Omental fat pad (tissue), 4 donors: ENCODE measurements around the gene VEGFB. TPM values are rescaled to one million over a fixed set of nuclear protein-coding genes. Genes with fewer than 3 reads are reported as not detected.

Experiments
- ATAC-seq: fragments of 150-250 bp; one replicate; pipeline ENCODE4 v1.9.1; 2016; ENCODE audit warnings: mild to moderate bottlenecking, moderate library complexity; ENCODE audit not compliant: low FRiP score
- DNase-seq: peaks from one replicate; pipeline ENCODE4 v3.0.0-alpha.2; 2019; ENCODE audit warnings: low spot score
- total RNA-seq, 4 donors: library from RNA; depleted of rRNA; stranded (reverse); fragments of >200 nt; gene quantifications; one replicate each; pipeline ENCODE4 v1.1.0, GENCODE V29; 2016
- TF ChIP-seq, protein P1 (sequence below), 3 donors: fragments of 450-650 bp; IDR thresholded peaks; one replicate each; pipeline ENCODE4 v1.5.1; 2016 to 2017; ENCODE audit warnings: antibody characterized with exemption in 3 of 3, mild to moderate bottlenecking in 3 of 3, moderate library complexity in 2 of 3

Gene VEGFB
- total RNA-seq, 4 donors from 2014 or later = 89.2 to 172 (median 149) TPM

DNA sequence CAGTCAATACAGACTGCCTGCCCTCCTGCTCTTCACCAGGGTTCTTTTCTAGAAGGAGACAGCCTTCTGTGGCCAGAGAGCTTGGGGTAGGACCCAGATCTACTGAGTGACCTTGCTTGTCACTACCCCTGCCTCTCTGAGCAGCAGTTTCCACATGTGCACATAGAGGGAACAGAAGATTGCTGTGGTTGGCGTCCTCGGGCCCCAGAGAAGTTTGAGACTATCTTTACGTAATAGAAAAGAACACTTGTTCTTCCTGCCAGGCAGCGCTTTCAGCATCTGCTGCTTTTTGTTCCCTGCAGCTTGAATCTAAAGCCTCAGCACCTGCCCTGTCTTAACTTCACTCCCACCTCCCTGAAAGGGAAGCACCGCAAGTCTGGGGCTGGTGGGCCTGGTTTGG lies 4.6 kb downstream of the VEGFB start:
- DNase-seq (no peak), ATAC-seq (no peak)
- TF ChIP-seq, protein P1, sequence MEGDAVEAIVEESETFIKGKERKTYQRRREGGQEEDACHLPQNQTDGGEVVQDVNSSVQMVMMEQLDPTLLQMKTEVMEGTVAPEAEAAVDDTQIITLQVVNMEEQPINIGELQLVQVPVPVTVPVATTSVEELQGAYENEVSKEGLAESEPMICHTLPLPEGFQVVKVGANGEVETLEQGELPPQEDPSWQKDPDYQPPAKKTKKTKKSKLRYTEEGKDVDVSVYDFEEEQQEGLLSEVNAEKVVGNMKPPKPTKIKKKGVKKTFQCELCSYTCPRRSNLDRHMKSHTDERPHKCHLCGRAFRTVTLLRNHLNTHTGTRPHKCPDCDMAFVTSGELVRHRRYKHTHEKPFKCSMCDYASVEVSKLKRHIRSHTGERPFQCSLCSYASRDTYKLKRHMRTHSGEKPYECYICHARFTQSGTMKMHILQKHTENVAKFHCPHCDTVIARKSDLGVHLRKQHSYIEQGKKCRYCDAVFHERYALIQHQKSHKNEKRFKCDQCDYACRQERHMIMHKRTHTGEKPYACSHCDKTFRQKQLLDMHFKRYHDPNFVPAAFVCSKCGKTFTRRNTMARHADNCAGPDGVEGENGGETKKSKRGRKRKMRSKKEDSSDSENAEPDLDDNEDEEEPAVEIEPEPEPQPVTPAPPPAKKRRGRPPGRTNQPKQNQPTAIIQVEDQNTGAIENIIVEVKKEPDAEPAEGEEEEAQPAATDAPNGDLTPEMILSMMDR (IDR thresholded peaks at IDR 0.05) = no peak

DNA sequence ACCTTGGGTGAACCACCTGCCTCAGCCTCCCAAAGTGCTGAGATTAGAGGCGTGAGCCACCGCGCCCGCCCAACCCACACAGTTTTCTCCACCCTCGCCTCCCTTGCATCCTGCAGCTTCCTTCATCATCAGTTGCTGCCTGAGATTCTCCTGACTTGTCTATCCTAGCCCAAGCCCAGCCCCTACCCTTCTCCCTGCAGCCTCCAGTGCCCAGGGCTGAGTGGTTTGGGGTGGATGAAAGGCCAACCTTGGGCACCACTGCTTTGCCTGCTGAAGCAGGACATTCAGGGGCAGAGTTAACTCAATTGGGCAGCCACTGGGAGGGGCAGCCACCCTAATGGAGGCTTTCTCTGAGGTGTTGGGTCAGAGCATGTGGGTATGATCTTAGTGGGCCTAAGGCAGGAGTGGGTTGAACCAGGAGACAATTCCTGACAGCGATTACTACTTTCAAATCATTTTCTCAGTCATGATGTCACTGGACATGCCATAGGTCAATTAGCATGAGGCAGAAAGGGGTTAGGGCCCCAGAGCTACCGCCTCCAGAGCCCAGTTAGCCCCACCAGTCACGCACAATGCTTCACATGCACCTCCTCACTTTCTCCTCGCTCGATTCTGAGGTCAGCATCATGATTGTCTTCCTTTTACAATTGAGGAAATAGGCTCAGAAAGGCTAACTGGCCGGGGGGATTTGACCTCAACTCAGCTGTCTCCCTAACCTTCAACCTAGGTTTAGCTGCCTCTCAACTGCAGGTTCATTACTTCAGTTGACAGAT lies 5.5 kb downstream of the VEGFB start:
- DNase-seq (no peak), ATAC-seq (no peak)
- TF ChIP-seq, protein P1 (IDR thresholded peaks at IDR 0.05) = no peak

DNA sequence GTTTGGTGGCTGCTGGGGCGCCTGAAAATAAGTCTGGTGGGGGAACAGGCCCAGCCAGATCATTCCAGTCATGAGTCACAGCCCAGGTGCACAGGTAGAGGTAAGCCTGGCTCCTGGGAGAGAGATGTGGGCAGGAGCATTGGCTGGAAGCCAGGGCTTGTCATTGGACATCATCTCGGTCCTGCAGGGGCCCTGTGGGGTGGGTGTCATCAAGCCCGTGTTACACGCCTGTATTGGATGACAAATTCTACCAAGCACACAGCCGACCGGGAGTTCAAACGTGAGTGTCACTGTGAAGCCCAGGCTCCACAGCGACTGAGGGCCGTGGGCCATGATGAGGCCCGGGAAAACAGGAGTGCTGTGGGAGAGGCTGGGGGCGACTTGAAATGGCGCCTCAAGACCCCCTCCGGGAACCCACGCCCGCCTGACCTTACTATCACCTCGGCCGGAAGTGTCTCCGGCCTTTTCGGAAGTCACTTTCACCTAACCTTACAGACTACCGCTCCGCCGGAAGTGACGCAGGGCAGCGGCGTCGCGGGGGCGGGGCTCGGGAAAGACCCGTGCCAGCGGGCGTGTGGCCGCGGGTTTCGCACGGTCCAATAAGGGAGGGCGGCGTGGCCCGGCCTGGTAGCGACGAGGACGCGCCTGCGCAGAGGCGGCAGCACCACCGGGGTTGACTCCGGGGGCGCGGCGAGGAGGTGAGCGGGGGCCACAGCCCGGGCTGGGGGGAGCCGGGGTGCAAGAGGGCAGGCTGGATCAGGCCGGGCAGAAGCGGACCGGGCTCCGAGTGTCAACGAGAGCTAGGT lies 6.3 kb downstream of the VEGFB start, which contains the start of gene FKBP2:
Gene FKBP2 (plus strand): TSS at position 661 of the 806 bp plus-strand sequence. CDS start 1,293 bp downstream, outside the sequence.
- TF ChIP-seq, protein P1 (IDR thresholded peaks at IDR 0.05) = no peak
- ATAC-seq = peak; percentile 86
- DNase-seq = peak; percentile 95

DNA sequence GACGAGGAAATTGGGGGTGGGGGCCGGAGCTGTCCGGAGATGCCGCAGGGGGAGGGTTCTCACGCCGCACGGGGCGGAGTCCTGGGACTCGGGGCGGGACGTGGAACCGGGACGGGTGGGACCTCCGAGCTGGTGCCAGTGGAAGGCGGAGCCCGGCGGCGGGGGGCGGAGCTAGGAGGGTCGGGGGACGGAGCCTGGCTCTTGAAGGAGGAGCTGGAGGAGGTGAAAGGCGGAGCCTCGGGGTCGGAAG lies 6.8 kb downstream of the VEGFB start:
- TF ChIP-seq, protein P1 (IDR thresholded peaks at IDR 0.05) = no peak
- peak; percentile 91 for ATAC-seq
- DNase-seq = peak; percentile 94

DNA sequence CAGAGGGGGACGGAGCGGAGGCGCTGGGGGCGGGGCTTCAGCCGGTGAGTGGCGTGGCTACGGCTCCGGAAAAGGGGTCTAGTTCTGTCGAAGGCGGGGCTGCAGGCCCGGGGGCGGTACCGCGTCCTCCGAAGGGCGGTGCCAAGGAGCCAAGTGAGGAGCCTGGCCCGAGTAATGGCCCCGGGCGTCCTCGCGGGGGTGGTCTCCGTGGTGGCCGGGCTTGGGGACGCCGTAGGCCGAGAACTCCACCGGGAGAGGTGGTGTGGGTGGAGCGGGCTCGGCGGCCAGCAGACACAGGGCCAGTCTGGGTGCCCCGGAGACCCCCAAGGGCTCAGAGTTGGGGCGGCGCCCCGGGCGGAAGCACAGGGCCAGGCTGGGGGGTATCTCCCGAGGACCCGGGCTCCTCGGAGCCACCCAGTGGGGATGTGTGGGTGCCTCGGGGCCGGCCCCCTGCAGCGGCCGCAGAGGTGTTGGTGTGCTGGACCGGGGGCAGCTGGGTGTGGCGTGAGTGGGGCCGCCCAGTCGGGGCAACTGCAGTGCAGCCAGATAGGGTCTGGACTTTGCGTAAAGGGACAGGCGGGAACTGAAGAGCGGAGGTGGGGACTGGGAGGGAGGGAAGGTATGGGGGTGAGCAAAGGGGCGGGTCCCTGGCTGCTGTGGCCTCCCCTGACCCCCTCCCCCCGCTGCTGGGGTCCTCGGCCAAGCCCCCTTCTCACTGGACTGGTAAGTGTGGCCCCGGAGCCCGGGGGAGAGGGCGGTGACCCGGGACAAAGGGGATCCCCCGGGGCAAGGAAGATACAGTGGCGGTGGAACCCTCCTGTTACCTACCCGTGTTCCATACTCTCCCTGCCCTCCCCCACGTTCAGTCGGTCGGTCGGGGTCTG lies 7.3 kb downstream of the VEGFB start:
- ATAC-seq (peak; percentile 0), DNase-seq (no peak)
- TF ChIP-seq, protein P1 (IDR thresholded peaks at IDR 0.05) = no peak

DNA sequence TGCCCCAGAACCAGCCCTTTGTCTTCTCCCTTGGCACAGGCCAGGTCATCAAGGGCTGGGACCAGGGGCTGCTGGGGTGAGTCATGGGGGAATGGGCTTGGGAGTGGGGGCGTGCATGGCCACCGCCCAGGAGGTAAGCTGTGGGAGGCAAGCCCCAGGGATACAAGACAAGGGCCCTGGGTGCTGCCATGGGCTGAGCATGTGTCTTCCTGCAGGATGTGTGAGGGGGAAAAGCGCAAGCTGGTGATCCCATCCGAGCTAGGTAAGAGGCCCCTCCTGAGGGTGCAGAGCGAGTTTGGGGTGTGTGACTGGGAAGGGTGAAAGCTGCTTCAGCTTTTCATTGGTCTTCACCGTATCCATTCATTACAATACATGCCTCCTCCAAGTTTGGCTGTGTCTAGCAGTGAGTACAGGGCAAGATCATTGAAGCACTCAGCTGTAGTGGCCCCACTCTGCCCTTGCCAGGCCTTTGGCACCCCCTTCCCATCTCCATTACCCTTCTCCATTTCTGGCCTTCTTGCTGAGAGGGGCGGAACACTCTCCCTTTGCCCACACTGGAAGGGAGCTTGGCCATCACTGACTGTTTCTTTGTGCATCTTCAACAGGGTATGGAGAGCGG lies 9.0 kb downstream of the VEGFB start:
- TF ChIP-seq, protein P1 (IDR thresholded peaks at IDR 0.05) = no peak
- ATAC-seq = no peak
- no peak for DNase-seq
